GM12873 (cell line): ENCODE results near the gene MOB3B.

Experiments used
- TF ChIP-seq, protein P1 (sequence below): IDR thresholded peaks from 2 replicates; pipeline ENCODE4 v1.5.1; 2012; ENCODE audit warnings: low read depth, mild to moderate bottlenecking, moderate library complexity, low read length, control low read depth; ENCODE audit not compliant: insufficient read depth; ENCODE audit errors: missing control alignments

MOB3B gene

DNA sequence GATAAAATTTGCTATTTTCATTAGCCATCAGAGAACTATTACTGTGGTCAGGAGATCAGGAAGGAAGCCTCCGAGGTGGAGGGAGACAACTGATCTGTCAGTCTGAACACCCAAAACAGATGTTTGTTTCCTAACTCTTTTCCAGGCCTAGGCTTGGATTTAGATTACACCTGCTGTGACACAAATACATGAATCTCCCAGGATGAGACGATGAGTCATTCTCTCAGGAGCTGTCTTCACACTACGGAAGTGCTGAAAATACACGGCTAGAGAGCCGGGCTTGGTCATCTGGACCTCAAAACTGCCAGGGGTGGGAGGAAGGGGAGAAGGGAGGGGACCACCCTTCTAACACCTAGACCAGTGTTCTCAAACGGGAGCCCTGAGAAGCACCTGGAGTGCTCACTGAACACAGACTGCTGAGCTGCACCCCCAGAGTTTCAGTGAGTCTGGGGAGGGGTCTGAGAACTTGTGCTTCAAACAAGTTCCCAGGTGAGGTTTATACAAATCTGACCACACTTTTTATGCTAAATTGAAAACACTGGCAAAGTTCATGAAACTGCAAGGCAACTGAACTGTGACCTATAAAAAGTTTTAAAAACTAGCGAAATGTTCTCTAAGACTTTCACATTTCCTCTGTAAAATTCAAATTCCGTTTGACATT lies 152.3 kb downstream of the MOB3B start:
- TF ChIP-seq, protein P1, sequence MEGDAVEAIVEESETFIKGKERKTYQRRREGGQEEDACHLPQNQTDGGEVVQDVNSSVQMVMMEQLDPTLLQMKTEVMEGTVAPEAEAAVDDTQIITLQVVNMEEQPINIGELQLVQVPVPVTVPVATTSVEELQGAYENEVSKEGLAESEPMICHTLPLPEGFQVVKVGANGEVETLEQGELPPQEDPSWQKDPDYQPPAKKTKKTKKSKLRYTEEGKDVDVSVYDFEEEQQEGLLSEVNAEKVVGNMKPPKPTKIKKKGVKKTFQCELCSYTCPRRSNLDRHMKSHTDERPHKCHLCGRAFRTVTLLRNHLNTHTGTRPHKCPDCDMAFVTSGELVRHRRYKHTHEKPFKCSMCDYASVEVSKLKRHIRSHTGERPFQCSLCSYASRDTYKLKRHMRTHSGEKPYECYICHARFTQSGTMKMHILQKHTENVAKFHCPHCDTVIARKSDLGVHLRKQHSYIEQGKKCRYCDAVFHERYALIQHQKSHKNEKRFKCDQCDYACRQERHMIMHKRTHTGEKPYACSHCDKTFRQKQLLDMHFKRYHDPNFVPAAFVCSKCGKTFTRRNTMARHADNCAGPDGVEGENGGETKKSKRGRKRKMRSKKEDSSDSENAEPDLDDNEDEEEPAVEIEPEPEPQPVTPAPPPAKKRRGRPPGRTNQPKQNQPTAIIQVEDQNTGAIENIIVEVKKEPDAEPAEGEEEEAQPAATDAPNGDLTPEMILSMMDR = no peak

DNA sequence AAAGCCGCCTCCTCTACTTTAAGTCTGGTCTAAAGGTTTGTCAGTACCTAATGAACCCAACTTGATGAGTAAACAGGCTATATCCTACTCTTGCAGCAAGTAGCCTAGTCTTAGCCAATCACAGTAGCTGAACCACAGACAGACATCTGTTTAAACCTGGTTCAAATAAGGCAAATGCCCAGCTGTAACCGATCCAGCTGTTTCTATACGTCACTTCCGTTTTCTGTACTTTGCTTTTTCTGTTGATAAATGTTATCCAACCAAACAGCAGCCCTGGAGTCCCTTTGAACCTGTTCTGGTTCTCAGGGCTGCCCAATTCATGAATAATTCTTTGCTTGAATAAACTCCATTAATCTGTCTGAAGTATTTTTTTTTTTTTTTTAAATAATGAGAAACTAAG lies 155.8 kb downstream of the MOB3B start:
- TF ChIP-seq, protein P1 = no peak

DNA sequence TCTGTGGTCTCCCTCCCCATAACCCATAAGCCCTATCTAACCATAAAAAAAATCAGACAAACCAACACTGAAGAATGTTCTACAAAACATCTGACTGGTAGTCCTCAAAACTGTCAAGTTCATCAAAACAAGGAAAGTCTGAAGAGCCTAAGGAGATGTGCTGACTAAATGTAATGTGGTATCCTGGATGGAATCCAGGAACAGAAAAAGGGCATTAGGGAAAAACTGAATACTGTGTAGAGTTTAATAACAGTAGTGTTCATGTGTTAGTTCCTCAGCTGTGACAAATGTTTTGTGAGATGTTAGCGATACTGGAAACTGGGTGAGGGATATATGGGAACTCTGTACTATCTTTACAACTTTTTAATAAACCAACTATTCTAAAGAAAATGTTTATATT lies 157.0 kb downstream of the MOB3B start:
- TF ChIP-seq, protein P1 = no peak

DNA sequence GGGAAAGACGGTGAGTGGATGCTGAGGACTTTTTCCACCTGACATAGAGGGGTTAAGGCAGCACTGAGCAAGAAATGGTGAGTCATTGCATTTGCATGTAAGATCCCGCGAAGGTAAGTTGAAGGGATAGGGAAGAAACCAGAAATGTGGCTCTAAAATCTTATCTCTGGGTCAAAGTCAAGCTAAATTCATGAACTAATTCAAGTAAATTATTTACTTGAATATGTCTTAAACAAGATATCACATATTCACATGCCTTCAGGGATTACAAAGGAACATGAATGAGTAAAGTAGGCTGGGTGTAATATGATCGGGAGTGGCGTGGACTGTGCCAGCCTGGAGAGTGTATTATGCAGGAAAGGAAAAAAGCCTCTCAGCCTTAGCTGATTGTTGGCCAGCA lies 158.2 kb downstream of the MOB3B start:
- TF ChIP-seq, protein P1 = no peak

DNA sequence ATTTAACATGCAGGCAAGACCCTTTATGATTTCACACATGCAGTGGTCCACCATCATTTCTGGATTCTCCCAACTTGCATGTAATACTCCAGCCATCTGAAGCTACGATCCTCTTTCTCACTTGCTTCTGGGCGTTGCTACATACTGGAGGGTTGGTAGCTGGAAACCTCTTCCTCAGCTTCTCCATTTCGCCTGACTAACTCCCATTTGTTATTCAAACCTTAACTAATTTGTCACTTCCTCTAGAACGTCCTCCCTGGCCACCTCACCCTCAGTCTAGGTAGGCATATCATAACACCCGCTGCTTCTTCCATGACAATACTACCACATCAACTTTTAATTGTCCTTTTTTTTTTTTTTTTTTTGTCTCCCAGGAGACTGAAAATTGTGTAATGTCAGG lies 160.0 kb downstream of the MOB3B start:
- TF ChIP-seq, protein P1 = no peak

DNA sequence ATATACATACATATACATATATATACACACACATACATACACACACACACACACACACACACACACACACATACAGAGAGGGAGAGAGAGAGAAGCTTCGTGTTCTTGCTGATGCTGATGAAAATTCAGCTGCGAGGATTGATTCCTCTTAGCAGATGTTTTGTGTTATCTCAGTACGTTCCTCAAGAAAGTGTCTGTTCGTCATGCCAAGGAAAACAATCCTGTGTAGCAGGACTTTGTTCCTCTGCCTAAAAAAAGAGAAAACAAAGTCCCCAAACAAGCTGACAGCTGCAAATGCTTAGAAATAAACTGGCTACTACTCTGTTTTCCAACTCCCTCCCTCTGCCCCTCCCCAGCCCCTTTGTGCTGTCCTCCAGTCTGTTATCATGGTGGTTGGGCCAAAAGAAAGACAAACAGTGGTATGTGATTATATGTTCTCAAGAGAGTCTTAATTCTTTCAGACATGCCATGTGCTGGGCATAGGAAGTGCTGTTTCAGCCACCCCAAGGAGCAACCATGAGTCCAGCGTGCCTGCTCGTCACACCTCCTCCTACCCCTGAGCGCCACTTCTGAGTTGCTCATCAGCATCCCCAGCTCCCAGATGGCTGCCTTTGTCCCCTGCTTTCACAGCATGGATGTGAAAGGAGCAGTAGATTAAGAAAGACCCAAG lies 161.2 kb downstream of the MOB3B start:
- TF ChIP-seq, protein P1 = no peak

DNA sequence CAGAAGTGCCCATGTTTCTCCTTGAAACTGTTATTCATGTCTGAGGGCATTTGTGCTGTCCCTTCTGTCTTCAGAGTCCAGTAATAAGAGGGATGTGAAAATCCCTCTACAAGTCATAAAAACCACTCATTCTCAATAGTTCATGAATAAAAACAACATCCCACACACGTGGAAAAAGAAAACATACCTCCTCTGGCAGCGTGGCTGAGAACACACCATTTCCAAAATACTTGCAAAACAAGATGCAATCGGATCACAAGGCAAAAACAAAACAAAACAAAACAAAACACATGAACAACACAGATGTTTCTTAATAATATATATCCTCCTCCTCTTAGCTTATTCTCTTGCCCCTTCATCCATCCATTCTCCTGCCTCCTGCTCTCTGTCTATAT lies 161.7 kb downstream of the MOB3B start:
- TF ChIP-seq, protein P1 = no peak
